Neural crest cell (in vitro differentiated cells): ENCODE data around the gene CITED1. TPM values are rescaled to one million over a fixed set of nuclear protein-coding genes. Genes with fewer than 3 reads are reported as not detected.

Experiments used
- DNase-seq: peaks from one replicate; pipeline ENCODE4 v3.0.0; 2021; ENCODE audit warnings: low read depth, mixed read lengths, low spot score
- H3K27ac Mint-ChIP-seq: one replicate; pipeline ENCODE4 v1.8.0; 2021; ENCODE audit warnings: mild to moderate bottlenecking, mixed read lengths; ENCODE audit not compliant: unreplicated experiment
- H3K27me3 Mint-ChIP-seq: 2 replicates; pipeline ENCODE4 v1.8.0; 2021; ENCODE audit warnings: low read depth, mild to moderate bottlenecking, mixed read lengths
- H3K36me3 Mint-ChIP-seq: 2 replicates; pipeline ENCODE4 v1.8.0; 2021; ENCODE audit warnings: low read depth, mild to moderate bottlenecking, mixed read lengths
- H3K4me1 Mint-ChIP-seq: 2 replicates; pipeline ENCODE4 v1.8.0; 2021; ENCODE audit warnings: mixed read lengths
- H3K4me3 Mint-ChIP-seq: one replicate; pipeline ENCODE4 v1.8.0; 2021; ENCODE audit warnings: mild to moderate bottlenecking, mixed read lengths
- H3K9me3 Mint-ChIP-seq: 2 replicates; pipeline ENCODE4 v1.8.0; 2021; ENCODE audit warnings: mixed read lengths
- total RNA-seq: library from RNA; stranded (reverse); gene quantifications from 2 replicates; pipeline ENCODE4 v1.2.1, GENCODE V29; 2021
- TF ChIP-seq, protein P1 (sequence below): fragments of 200-600 bp; sonication (generic); conservative IDR thresholded peaks from 2 replicates; pipeline ENCODE4 v1.5.0; 2021; ENCODE audit warnings: antibody characterized with exemption, mild to moderate bottlenecking

Gene CITED1
- total RNA-seq, 1 donor from 2014 or later, result 6.2 TPM

DNA sequence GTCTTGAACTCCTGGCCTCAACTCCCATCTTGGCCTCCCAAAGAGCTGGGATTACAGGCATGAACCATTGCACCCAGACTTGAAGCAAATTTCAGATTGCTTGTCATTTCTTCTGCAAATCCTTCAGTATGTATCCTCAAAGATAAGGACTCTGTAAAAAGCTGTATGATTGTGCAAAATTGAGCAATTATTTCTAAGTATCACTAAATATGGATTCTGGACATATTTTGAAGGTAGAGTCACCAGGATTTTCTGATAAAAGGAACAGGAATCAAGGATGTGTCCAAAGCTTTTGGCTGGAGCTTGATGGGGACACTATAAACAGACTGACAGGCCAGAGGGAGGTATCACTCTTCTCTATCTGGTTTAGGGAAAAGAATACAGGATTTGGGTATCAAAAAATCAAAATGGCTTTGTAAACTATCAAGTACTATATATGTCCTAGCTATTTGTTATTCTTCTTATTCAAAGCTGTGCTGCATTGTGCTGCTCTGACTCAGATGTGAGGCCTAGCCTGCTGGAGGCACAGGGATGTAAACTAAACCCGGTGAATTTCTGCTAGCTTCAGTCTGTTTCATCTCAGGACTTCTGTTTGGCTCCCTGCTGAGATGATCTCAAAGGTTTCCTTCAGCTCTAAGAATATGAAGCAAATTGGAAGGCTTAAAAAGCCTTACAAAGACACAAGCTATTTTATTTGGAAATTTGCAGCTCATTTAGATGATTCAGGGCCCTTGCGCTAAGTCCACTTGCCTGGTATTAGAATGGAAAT, 36.9 kb downstream of the CITED1 start:
- H3K4me3 Mint-ChIP-seq, result peak overlapping the region; percentile 15
- TF ChIP-seq, protein P1, sequence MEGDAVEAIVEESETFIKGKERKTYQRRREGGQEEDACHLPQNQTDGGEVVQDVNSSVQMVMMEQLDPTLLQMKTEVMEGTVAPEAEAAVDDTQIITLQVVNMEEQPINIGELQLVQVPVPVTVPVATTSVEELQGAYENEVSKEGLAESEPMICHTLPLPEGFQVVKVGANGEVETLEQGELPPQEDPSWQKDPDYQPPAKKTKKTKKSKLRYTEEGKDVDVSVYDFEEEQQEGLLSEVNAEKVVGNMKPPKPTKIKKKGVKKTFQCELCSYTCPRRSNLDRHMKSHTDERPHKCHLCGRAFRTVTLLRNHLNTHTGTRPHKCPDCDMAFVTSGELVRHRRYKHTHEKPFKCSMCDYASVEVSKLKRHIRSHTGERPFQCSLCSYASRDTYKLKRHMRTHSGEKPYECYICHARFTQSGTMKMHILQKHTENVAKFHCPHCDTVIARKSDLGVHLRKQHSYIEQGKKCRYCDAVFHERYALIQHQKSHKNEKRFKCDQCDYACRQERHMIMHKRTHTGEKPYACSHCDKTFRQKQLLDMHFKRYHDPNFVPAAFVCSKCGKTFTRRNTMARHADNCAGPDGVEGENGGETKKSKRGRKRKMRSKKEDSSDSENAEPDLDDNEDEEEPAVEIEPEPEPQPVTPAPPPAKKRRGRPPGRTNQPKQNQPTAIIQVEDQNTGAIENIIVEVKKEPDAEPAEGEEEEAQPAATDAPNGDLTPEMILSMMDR, result no peak
- H3K4me1 Mint-ChIP-seq, result peaks cover 22% of the 10 kb centered on the region
- no peak for DNase-seq
- no peaks in the 10 kb centered on the region for H3K9me3 Mint-ChIP-seq
- H3K27ac Mint-ChIP-seq, result no peak overlapping the region
- peaks cover 23% of the 10 kb centered on the region for H3K36me3 Mint-ChIP-seq
- no peaks in the 10 kb centered on the region for H3K27me3 Mint-ChIP-seq

- peaks cover 8% of the 10 kb centered on the region for H3K36me3 Mint-ChIP-seq
- no peaks in the 10 kb centered on the region for H3K9me3 Mint-ChIP-seq
- H3K27ac Mint-ChIP-seq, result no peak overlapping the region
- no peak for DNase-seq
- H3K4me1 Mint-ChIP-seq, result no peaks in the 10 kb centered on the region
- H3K27me3 Mint-ChIP-seq, result no peaks in the 10 kb centered on the region
- TF ChIP-seq, protein P1, result no peak
- no peak overlapping the region for H3K4me3 Mint-ChIP-seq
These were observed 40.5 kb downstream of the CITED1 start for GRCh38 chrX:72265263-72265662.

DNA sequence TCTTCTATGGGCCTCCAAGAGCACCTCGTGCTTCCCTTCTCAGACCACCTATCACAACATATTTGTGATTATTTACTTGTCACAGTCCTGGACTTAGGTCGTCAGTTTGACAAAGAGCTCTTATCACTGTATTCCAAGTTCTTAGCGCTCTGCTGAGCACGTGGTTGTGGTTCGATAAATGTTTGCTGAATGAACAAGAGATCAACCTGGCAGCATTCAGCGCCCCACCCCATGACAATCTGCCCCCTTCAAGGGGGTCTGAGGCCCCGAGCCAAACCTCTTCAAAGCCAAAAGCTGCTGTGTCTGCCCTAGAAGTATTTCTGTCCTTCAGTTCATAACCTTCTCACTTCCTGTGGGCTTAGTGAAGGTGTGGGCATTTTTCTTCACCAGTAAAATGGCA, 43.6 kb downstream of the CITED1 start:
- Mint-ChIP-seq H3K4me1 (no peaks in the 10 kb centered on the region), H3K4me3 (peak overlapping the region; percentile 17), H3K36me3 (no peaks in the 10 kb centered on the region), H3K27ac (no peak overlapping the region), H3K27me3 (no peaks in the 10 kb centered on the region), H3K9me3 (no peaks in the 10 kb centered on the region)
- no peak for DNase-seq
- TF ChIP-seq, protein P1, result no peak

- TF ChIP-seq, protein P1, result no peak
- peaks cover 4% of the 10 kb centered on the region for H3K4me1 Mint-ChIP-seq
- no peak overlapping the region for H3K27ac Mint-ChIP-seq
- no peaks in the 10 kb centered on the region for H3K36me3 Mint-ChIP-seq
- H3K9me3 Mint-ChIP-seq, result no peaks in the 10 kb centered on the region
- peaks cover 5% of the 10 kb centered on the region for H3K27me3 Mint-ChIP-seq
- DNase-seq, result no peak
- no peak overlapping the region for H3K4me3 Mint-ChIP-seq
These were observed 45.3 kb downstream of the CITED1 start for GRCh38 chrX:72260448-72260847.

- Mint-ChIP-seq H3K27me3 (peaks cover 15% of the 10 kb centered on the region), H3K36me3 (no peaks in the 10 kb centered on the region), H3K4me1 (peaks cover 14% of the 10 kb centered on the region), H3K4me3 (no peak overlapping the region), H3K9me3 (peaks cover 3% of the 10 kb centered on the region), H3K27ac (no peak overlapping the region)
- no peak for DNase-seq
- TF ChIP-seq, protein P1, result no peak
These were observed 47.5 kb downstream of the CITED1 start for GRCh38 chrX:72258174-72258573.
